ENCODE data around the gene PDE11A.

DNA sequence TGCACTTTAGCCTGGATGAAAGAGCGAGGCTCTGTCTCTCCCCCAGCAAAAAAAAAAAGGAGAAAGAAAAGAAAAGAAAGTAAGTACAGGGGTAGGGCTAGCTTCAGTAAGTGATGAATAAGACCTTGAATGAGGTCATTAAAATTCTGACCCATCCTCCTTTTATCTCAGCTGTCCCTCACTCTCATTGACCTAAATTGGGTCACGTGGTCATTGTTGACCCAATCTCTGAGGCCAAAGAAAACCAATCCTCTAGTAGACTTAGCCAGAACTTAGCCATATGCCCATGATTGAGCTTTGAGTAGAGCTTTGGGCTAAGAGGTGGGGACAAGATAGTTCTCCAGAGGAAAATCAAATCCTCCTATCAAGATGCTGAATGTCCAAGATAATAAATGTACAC, 149.3 kb downstream of the PDE11A start:
- TF ChIP-seq POLR2A (IDR thresholded peaks at IDR 0.05; ENCODE audit: low read depth, low read length) (no peak), SPI1 (IDR thresholded peaks at IDR 0.05; ENCODE audit: low read depth, low read length) (no peak), TAF1 (IDR thresholded peaks at IDR 0.05; ENCODE audit: low read depth, low read length) (no peak)
